K562 (cell line): ENCODE results near the gene SLC35G2. TPM values are rescaled to one million over a fixed set of nuclear protein-coding genes. Genes with fewer than 3 reads are reported as not detected.

ENCODE experiments used
- ETS1 ChIP-seq: conservative IDR thresholded peaks from 2 replicates; pipeline ENCODE4 v1.6.1; 2011; ENCODE audit warnings: low read depth, mild to moderate bottlenecking, low read length; ENCODE audit not compliant: control insufficient read depth
- MEF2D ChIP-seq: conservative IDR thresholded peaks from 2 replicates; pipeline ENCODE4 v1.6.1; 2016; ENCODE audit warnings: low read depth, missing genetic modification characterization, missing compliant biosample characterization
- MIER1 ChIP-seq: fragments of 450-650 bp; IDR thresholded peaks from 2 replicates; pipeline ENCODE4 v1.6.1; 2016; ENCODE audit warnings: antibody characterized with exemption, mild to moderate bottlenecking, low read depth
- MXD1 ChIP-seq: fragments of 250-450 bp; sonication (Bioruptor Pico); IDR thresholded peaks from 2 replicates; pipeline ENCODE4 v1.8.0; 2021; ENCODE audit warnings: borderline replicate concordance, mild to moderate bottlenecking, moderate library complexity; ENCODE audit not compliant: poor library complexity, severe bottlenecking
- REST ChIP-seq, 2 experiments: fragments of 450-650 bp; formaldehyde crosslinking in 1 of 2; IDR thresholded peaks; 2 replicates each; pipeline versions ENCODE4 v1.4.0 to v1.6.1; 2014 to 2020; ENCODE audit warnings: mild to moderate bottlenecking in 2 of 2, borderline replicate concordance in 1 of 2, low read depth in 1 of 2
- SAP30 ChIP-seq: fragments of 200-600 bp; sonication (generic); IDR thresholded peaks from 2 replicates; pipeline ENCODE4 v1.6.1; 2012; ENCODE audit warnings: borderline replicate concordance, low read depth, mild to moderate bottlenecking, moderate library complexity, low read length, control low read depth, inconsistent platforms; ENCODE audit not compliant: insufficient read depth, poor library complexity, severe bottlenecking
- ZBTB33 ChIP-seq: sonication (generic); formaldehyde crosslinking; IDR thresholded peaks from 2 replicates; pipeline ENCODE4 v1.8.1; 2023; ENCODE audit warnings: mild to moderate bottlenecking, missing genetic modification reagents
- ZNF12 ChIP-seq: sonication (generic); formaldehyde crosslinking; IDR thresholded peaks from 2 replicates; pipeline ENCODE4 v1.4.0; 2020; ENCODE audit warnings: mild to moderate bottlenecking, missing genetic modification reagents
- ZNF146 ChIP-seq: IDR thresholded peaks from one replicate; pipeline ENCODE4 v1.6.1; 2018; ENCODE audit warnings: missing compliant biosample characterization; ENCODE audit not compliant: unreplicated experiment
- ZNF79 ChIP-seq: fragments of 250-450 bp; sonication (Bioruptor Pico); IDR thresholded peaks from 2 replicates; pipeline ENCODE4 v1.4.0; 2020; ENCODE audit warnings: low read depth, mild to moderate bottlenecking, moderate library complexity
- polyA plus RNA-seq, 8 experiments: library from polyadenylated mRNA; depleted of rRNA in 4 of 8; stranded (reverse) in 5 of 8; unstranded in 3 of 8; fragments of >200 nt; fragmentation: Nextera tagmentation in 2 of 8; fragmentation: Illumina TruSeq in 1 of 8; extraction: Ambion mirVana in 2 of 8; extraction: Trizol in 1 of 8; gene quantifications; 2 replicates each; pipeline versions ENCODE4 v1.2.1 to v1.2.3, GENCODE V29; 2011 to 2014; ENCODE audit warnings: inconsistent platforms in 1 of 8, missing spikeins in 1 of 8
- total RNA-seq, 7 experiments: library from RNA; depleted of rRNA in 6 of 7; stranded (reverse); fragments of >200 nt in 6 of 7; fragmentation: Illumina TruSeq in 2 of 7; extraction: Trizol in 2 of 7; gene quantifications; 2 replicates each; pipeline versions ENCODE4 v1.2.1 to v1.2.3, GENCODE V29; 2011 to 2021; ENCODE audit warnings: low replicate concordance in 1 of 7

The SLC35G2 gene
- total and polyA plus RNA-seq, 9 of the 15 experiments (the other 6 are each of a cell fraction or from before 2014, with no cell fraction given) = 2.6 to 5.9 (median 3.2) TPM

DNA sequence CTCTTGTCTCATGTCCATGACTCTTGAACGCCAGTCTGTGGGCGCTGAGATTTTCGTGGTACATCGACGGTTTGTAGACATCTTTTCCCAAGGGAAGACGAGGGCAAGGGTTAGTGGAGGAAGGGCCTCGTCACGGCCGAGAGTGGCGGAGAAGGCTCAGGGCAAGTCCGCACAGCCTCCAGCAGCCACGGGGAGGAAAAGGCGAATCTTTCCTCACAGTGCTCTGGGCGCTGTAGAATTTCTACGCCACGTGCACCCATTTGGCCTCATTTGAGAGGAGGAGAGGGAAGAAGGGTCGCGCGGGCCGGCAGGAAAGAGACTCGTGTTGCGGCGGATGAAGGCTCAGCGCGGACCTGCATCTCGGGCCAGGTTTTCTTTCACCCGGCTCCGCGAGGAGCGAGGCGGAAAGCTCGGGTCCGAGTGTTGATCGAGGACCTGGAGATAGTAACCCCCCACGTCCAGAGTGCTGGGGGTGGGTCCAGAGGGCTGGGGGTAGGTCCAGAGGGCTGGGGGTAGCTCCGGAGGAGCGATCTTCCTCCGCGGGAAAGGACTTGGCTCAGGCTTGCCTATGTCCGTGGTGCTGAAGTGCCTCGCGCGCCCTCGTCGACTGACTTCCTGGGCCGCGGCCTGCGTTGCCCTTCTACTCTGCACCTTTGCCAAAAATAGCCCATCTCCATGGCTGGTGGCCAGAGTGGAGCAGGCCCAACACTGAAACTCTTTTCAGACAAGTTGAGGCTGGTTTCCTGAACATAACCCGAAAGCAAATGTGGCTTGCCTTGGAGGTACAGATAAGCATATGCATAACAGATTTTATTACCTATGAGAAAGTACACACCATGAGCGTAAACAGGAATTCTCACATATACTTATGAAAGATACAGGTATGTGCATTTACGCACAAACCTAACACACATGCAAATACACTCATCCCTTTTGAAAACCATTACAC lies 1.1 kb downstream of the SLC35G2 start (continued):
- TF ChIP-seq SAP30 (peak; percentile 17), ETS1 (no peak), MEF2D (tag) (0 out of 2 replicates have a peak, but pooled peaks have one; percentile 36), ZNF12 (CRISPR knock-in tag) (no peak), MXD1 (CRISPR knock-in tag) (no peak), ZBTB33 (peak; percentile 93), ZNF146 (no peak), ZNF79 (no peak), REST (IDR thresholded peaks at IDR 0.05; ENCODE audit: borderline replicate concordance) (peak; percentile 94), REST (CRISPR knock-in tag; IDR thresholded peaks at IDR 0.05; ENCODE audit: low read depth) (peak; percentile 91), MIER1 (peak; percentile 74)
